H1 (cell line): ENCODE results near the gene BEST1. TPM values are rescaled to one million over a fixed set of nuclear protein-coding genes. Genes with fewer than 3 reads are reported as not detected.

Source experiments
- polyA plus RNA-seq, 7 experiments: library from polyadenylated mRNA; depleted of rRNA in 3 of 7; stranded (reverse) in 5 of 7; unstranded in 2 of 7; fragments of >200 nt in 5 of 7; fragments of 200-250 nt in 2 of 7; gene quantifications; 1 replicate in 5 of 7; 2 replicates in 1 of 7; 4 replicates in 1 of 7; pipeline versions ENCODE4 v1.2.1 to v1.2.3, GENCODE V29; 2011 to 2013; ENCODE audit warnings: missing spikeins in 2 of 7, mixed read lengths in 2 of 7
- total RNA-seq: library from RNA; stranded (reverse); fragmentation: NEBNext Ultra II Directional; extraction: Animal tissue kit (Norgen Biotek cat#: 25700); gene quantifications from 2 replicates; pipeline ENCODE4 v1.2.1, GENCODE V29; 2021
- TF ChIP-seq, protein P1 (sequence below): fragments of 300-600 bp; sonication (generic); IDR thresholded peaks from 2 replicates; pipeline ENCODE4 v1.7.1; 2012; ENCODE audit warnings: low read length, moderate library complexity, mild to moderate bottlenecking, inconsistent platforms; ENCODE audit not compliant: insufficient replicate concordance

The BEST1 gene
- total and polyA plus RNA-seq, 2 of the 8 experiments (the other 6 are each of a cell fraction or from before 2014, with no cell fraction given), result 0.22 to 0.62 TPM

GRCh38 chr11:61922539-61922938 is 27.6 kb upstream of the BEST1 start (continued):
- TF ChIP-seq, protein P1, sequence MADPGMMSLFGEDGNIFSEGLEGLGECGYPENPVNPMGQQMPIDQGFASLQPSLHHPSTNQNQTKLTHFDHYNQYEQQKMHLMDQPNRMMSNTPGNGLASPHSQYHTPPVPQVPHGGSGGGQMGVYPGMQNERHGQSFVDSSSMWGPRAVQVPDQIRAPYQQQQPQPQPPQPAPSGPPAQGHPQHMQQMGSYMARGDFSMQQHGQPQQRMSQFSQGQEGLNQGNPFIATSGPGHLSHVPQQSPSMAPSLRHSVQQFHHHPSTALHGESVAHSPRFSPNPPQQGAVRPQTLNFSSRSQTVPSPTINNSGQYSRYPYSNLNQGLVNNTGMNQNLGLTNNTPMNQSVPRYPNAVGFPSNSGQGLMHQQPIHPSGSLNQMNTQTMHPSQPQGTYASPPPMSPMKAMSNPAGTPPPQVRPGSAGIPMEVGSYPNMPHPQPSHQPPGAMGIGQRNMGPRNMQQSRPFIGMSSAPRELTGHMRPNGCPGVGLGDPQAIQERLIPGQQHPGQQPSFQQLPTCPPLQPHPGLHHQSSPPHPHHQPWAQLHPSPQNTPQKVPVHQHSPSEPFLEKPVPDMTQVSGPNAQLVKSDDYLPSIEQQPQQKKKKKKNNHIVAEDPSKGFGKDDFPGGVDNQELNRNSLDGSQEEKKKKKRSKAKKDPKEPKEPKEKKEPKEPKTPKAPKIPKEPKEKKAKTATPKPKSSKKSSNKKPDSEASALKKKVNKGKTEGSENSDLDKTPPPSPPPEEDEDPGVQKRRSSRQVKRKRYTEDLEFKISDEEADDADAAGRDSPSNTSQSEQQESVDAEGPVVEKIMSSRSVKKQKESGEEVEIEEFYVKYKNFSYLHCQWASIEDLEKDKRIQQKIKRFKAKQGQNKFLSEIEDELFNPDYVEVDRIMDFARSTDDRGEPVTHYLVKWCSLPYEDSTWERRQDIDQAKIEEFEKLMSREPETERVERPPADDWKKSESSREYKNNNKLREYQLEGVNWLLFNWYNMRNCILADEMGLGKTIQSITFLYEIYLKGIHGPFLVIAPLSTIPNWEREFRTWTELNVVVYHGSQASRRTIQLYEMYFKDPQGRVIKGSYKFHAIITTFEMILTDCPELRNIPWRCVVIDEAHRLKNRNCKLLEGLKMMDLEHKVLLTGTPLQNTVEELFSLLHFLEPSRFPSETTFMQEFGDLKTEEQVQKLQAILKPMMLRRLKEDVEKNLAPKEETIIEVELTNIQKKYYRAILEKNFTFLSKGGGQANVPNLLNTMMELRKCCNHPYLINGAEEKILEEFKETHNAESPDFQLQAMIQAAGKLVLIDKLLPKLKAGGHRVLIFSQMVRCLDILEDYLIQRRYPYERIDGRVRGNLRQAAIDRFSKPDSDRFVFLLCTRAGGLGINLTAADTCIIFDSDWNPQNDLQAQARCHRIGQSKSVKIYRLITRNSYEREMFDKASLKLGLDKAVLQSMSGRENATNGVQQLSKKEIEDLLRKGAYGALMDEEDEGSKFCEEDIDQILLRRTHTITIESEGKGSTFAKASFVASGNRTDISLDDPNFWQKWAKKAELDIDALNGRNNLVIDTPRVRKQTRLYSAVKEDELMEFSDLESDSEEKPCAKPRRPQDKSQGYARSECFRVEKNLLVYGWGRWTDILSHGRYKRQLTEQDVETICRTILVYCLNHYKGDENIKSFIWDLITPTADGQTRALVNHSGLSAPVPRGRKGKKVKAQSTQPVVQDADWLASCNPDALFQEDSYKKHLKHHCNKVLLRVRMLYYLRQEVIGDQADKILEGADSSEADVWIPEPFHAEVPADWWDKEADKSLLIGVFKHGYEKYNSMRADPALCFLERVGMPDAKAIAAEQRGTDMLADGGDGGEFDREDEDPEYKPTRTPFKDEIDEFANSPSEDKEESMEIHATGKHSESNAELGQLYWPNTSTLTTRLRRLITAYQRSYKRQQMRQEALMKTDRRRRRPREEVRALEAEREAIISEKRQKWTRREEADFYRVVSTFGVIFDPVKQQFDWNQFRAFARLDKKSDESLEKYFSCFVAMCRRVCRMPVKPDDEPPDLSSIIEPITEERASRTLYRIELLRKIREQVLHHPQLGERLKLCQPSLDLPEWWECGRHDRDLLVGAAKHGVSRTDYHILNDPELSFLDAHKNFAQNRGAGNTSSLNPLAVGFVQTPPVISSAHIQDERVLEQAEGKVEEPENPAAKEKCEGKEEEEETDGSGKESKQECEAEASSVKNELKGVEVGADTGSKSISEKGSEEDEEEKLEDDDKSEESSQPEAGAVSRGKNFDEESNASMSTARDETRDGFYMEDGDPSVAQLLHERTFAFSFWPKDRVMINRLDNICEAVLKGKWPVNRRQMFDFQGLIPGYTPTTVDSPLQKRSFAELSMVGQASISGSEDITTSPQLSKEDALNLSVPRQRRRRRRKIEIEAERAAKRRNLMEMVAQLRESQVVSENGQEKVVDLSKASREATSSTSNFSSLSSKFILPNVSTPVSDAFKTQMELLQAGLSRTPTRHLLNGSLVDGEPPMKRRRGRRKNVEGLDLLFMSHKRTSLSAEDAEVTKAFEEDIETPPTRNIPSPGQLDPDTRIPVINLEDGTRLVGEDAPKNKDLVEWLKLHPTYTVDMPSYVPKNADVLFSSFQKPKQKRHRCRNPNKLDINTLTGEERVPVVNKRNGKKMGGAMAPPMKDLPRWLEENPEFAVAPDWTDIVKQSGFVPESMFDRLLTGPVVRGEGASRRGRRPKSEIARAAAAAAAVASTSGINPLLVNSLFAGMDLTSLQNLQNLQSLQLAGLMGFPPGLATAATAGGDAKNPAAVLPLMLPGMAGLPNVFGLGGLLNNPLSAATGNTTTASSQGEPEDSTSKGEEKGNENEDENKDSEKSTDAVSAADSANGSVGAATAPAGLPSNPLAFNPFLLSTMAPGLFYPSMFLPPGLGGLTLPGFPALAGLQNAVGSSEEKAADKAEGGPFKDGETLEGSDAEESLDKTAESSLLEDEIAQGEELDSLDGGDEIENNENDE, result no peak
- TF ChIP-seq, all 59 proteins: peak for 0
